ENCODE results near the gene CIC.

CIC gene

GRCh38 chr19:42234364-42234763 is 34.7 kb upstream of the CIC start:
- no peak for DNase-seq (ENCODE audit: low read depth)
- TF ChIP-seq, protein P1, sequence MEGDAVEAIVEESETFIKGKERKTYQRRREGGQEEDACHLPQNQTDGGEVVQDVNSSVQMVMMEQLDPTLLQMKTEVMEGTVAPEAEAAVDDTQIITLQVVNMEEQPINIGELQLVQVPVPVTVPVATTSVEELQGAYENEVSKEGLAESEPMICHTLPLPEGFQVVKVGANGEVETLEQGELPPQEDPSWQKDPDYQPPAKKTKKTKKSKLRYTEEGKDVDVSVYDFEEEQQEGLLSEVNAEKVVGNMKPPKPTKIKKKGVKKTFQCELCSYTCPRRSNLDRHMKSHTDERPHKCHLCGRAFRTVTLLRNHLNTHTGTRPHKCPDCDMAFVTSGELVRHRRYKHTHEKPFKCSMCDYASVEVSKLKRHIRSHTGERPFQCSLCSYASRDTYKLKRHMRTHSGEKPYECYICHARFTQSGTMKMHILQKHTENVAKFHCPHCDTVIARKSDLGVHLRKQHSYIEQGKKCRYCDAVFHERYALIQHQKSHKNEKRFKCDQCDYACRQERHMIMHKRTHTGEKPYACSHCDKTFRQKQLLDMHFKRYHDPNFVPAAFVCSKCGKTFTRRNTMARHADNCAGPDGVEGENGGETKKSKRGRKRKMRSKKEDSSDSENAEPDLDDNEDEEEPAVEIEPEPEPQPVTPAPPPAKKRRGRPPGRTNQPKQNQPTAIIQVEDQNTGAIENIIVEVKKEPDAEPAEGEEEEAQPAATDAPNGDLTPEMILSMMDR (conservative IDR thresholded peaks at IDR 0.05; ENCODE audit: low read length) = no peak
- H3K4me3 ChIP-seq (ENCODE audit: low read length) = no peak overlapping the region

DNA sequence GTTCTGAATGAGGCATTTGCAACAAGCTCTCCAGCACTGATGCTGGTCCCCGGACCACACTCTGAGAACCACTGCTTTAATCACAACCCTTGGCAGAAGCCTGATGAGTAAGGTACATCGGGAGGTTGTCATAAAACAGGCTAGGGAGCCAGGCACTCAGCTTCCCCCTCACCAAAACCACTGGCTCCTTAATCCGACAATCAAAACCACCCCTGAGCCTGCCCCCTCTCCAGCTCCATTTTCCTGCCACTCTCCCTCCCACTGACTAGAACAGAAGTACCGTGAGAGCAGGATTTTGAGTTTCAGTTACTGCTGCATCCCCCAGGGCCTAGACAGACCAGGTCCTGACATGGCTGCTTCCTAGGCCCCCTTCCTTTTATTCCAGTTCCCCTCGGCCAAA is 33.9 kb upstream of the CIC start:
- H3K4me3 ChIP-seq (ENCODE audit: low read length) = no peak overlapping the region
- TF ChIP-seq, protein P1 (conservative IDR thresholded peaks at IDR 0.05; ENCODE audit: low read length) = no peak
- no peak for DNase-seq (ENCODE audit: low read depth)

DNA sequence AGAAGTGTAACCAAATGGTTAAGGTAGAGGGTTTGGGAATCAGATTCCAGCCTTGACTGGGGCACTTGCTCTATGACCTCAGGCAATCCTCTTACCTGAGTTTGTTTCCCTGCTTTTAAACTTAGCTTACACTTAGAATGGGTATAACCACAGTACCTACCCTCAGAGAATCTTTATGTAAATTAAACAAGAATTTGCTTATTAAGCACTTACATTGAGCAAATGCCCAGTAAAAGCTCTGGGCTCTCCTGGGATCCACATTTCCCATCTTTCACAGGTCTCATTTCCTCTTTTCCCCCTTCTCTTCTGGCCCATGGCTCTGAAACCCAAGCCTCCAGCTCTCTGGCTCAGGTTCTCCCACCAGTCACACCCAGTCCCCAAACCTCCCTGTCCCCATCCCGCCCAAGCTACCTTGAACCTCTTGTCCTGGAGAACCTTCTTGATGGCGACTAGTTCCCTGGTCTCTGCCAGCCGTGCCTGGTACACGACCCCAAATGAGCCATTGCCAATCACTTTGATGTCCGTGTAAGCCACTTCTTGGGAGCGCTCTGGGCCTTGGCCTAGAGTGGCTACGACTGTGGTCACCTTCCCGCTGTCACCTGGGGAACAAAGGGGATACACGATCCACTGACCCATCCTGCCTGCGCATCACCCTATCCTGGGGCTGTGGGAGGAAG is 29.4 kb upstream of the CIC start:
- no peak overlapping the region for H3K4me3 ChIP-seq (ENCODE audit: low read length)
- no peak for DNase-seq (ENCODE audit: low read depth)
- TF ChIP-seq, protein P1 (conservative IDR thresholded peaks at IDR 0.05; ENCODE audit: low read length) = no peak

- TF ChIP-seq, protein P1 (conservative IDR thresholded peaks at IDR 0.05; ENCODE audit: low read length) = no peak
- H3K4me3 ChIP-seq (ENCODE audit: low read length) = peak overlapping the region; percentile 67
- DNase-seq (ENCODE audit: low read depth) = no peak
These were observed 27.8 kb upstream of the CIC start for GRCh38 chr19:42241279-42241678.

- TF ChIP-seq, protein P1 (conservative IDR thresholded peaks at IDR 0.05; ENCODE audit: low read length) = no peak
- DNase-seq (ENCODE audit: low read depth) = peak; percentile 13
- H3K4me3 ChIP-seq (ENCODE audit: low read length) = peak overlapping the region; percentile 67
These were observed 27.0 kb upstream of the CIC start for GRCh38 chr19:42242069-42242511.

- TF ChIP-seq, protein P1 (conservative IDR thresholded peaks at IDR 0.05; ENCODE audit: low read length) = no peak
- peak; percentile 99 for DNase-seq (ENCODE audit: low read depth)
- peak within 1 kb of the TSS; percentile 89 for H3K4me3 ChIP-seq (ENCODE audit: low read length)
These were observed 26.3 kb upstream of the CIC start, which contains the start of gene GSK3A for GRCh38 chr19:42242512-42243409. Gene GSK3A, minus strand, starts transcription at chr19:42242602. Its CDS starts 137 bp downstream, at chr19:42242465.
